ENCODE data around the gene MRGPRG.
"Not testable (repeated sequence)": the region's sequence is repeated elsewhere in the genome, so short reads cannot be mapped to it uniquely, and the experiment has no call there.

MRGPRG gene

DNA sequence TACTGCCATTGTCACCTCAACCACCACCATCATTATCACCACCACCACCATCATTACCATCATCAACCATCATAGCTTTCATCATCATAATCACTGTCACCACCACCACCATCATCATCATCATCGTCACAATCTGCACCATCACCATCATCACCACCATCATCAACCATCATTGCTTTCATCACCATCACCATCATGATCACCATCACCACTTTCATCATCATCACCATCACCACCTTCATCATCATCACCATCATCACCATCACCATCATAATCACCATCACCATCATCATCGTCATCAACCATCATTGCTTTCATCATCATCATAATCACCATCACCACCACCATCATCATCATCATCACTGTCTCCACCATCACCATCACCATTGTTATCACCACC lies 44.8 kb downstream of the MRGPRG start:
- no peak for FAIRE-seq

DNA sequence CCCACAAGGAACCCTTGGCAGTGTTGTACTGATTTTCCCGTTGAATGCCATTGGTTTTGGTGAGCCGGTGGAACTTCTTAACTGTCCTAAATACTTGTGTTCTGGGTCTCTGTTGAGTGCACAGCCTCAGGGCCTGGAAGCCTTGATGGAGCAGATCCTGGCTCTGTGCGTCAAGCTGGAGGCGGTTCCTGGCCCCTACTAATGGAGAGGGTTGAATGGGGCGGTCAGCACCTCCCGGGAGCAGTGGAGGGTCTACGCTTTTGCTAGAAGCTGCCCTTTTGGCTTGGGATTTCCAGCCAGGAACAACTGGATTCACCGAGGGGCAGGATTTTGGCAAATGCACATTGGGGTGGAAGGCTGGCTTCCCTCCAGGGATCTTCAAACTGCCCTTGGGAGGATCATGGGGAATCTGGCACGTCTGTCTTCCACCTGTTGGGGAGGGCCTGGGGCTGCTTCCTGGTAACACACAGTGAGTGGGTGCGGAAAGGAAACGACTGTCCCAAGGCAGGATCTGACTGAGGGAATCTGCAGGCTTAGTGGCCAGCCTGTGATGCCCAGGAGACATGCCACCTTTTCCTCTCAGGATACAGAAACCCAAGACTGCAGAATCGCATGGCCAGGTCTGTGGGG lies 46.6 kb downstream of the MRGPRG start:
- no peak for FAIRE-seq

DNA sequence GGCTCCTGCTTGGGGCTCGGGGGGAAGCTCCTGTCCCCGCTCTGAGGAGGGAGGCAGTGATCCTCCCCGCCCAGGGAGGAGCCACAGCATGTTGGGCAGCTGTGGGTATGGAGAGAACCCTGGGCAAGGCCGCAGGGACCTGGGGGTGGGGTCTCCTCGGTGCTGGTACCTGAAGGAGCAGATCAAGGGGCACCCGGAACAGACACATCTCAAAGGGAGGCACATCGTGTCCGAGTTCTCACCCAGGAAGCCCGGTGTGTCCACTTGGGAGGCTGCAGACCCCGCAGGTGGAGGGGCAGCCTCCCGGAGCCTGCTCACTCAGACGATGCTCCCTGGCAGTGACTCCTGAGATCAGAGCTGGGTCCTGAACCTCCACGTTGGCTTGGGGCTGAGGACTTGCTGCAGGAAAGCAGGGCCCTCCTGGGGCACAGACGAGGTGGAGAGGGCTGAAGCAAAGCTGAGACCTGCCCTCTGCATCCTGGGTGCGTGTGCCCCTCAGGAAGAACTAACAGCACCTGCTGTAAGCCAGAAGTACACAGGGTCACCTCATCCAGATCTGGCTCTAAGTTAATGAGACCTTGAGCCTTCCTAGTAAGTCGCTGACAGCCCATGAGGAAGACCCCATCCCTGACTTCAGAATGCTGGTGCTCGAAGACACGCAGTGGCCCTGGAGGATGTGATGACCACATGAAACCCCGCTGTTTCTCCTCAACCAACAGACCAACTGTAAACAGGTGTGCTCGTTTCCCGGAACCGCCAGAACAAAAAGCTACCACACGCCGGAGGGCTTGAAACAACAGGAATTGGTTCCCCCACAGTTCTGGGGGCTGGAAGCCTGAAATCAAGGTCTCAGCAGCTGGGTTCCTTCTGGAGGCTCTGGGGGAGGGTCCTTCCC lies 47.6 kb downstream of the MRGPRG start:
- FAIRE-seq: no peak

DNA sequence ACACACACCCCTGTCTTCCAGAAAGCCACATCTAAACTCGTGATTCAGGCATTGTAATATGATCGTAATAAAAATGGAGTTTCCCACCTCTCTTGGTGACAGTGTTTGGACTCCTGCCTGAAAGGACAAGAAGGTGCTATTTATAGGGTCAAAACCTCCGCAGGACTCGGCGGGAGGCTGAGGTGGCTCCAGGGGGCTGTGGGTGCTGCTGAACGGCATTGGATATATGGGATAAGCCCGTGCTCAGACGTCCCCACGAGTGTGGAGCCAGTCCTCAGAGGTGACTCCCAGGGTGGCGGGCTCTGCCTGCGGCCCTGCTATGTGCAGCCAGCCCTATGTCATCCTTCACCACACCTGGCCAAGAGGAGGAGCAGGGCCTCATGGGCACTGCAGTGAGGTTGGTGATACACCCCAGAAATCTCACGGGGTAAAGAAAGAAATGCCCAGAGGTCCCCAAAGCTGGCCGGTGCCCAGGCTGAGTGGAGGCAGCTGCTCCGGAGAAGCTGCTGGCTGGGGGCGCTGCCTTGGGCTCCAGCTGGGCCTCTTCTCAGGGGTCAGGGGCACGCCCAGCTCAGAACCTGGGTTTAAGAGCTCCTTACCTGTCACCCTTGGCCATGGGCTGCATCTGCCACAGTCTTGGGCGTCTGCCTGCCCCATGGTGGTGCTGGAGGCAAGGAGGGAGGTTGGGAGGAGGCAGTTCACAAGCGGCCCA lies 48.4 kb downstream of the MRGPRG start:
- FAIRE-seq: no peak

DNA sequence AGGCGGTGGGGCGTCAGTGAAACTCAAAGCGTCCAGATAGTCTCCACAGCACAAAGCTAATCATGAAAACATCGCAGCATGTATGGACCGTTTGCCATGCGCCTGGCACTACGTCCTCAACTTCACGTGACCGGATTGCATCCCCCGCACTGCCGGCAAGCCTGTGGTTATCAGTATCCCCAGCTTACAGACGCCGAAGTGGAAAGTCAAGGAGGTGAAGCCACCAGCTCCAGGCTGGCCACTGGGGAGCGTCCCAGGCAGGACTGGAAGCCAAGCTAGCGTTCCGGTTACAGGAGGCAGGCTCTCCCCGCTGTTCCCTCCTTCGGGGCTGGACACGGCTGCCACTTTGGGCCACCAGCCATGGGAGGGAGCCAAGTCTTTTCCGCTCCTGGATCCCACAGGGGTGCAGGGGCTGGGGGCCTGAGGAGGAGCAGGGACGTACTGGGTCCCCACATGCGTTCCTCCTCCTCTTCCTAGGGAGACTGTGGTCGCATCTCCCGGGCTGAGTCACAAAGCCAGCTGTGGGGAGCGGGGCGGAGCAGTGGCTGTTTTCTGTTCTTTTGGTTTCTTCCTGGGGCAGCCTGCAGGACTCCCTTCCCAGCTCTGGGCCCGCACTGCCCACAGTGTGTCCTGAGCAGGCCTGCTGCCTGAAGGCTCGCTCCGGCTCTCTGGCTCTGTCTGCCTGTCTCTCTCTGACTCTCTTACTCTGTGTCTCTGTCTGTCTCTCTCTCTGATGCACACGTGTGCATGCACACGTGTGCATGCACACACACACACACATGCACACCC lies 49.2 kb downstream of the MRGPRG start:
- FAIRE-seq: no peak

DNA sequence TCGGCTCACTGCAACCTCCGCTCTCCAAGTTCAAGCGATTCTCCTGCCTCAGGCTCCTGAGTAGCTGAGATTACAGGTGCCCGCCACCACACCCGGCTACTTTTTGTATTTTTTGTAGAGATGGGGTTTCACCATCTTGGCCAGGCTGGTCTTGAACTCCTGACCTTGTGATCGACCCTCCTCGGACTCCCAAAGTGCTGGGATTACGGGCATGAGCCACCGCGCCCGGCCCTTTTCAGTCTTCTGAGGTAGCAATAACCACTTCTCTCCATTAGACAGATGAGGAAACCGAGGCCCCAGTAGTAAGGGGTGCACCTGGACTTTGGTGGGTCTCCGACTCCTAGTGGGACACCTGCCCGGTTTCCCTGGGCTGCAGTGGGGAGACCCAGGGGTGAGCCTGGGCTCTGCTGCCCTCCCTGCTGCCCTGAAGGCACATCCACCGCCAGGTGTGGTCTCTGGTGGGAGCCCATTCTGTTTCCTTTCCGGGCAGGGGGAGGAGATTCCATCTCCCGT lies 49.8 kb downstream of the MRGPRG start:
- not testable (repeated sequence) for FAIRE-seq

Measured in endometrium (tissue), 2 donors.